GM19193 (cell line): ENCODE data around the gene MAN1C1.

Source experiments
- POLR2A ChIP-seq: IDR thresholded peaks from 4 replicates; pipeline ENCODE4 v1.6.1; 2011; ENCODE audit not compliant: insufficient read depth, insufficient read length; ENCODE audit errors: extremely low read depth

The MAN1C1 gene

DNA sequence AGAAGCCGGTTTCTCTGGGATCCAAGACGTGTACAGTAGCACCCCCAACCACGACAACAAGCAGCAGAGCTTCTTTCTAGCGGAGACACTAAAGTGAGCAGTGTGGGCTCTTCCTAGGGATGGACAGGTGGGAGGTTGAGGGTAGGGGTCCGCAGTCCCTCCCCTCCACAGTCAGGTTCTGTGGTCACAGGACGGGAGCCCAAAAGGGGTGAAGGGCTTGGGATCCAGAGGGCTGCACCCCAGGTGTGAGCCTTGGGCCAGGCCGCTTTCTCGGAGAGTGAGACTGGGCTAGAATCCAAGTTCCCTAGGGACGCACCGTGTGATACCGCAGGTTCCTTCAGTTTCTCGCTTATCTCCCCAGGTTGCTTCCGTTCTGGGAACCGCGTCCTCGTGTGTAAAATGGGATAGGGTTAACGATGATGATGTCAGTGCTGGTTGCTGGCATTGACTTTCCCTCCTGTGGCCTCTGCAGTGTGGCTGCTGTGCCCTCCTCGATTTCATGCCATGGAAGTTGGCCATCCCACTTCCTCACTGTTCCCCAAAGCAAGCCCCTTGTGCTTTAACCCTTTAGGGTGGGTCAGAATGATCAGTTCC lies 166.1 kb downstream of the MAN1C1 start:
- TF ChIP-seq POLR2A = no peak

DNA sequence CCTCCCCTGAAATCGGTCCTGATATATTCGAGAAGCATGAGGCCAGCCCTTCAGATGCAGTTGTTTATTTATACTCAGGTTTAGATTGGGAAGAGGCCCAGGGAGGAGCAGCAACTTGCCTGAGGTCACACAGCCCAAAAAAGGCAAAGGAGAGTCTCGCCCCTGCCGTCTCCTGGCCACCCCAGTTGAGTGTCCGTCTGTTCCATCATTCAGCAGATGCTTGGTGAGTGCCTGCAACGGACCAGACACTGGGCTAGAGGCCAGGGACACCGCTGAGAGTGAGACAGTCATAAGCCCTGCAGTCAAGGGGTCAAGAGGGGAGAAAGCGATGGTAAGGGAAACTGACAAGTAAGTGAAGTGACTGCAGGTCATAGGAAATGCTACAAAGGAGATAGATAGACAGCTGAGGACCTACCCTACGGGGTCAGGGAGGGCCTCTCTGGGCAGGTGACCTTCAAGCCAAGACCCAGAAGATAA lies 168.0 kb downstream of the MAN1C1 start:
- no peak for TF ChIP-seq POLR2A

DNA sequence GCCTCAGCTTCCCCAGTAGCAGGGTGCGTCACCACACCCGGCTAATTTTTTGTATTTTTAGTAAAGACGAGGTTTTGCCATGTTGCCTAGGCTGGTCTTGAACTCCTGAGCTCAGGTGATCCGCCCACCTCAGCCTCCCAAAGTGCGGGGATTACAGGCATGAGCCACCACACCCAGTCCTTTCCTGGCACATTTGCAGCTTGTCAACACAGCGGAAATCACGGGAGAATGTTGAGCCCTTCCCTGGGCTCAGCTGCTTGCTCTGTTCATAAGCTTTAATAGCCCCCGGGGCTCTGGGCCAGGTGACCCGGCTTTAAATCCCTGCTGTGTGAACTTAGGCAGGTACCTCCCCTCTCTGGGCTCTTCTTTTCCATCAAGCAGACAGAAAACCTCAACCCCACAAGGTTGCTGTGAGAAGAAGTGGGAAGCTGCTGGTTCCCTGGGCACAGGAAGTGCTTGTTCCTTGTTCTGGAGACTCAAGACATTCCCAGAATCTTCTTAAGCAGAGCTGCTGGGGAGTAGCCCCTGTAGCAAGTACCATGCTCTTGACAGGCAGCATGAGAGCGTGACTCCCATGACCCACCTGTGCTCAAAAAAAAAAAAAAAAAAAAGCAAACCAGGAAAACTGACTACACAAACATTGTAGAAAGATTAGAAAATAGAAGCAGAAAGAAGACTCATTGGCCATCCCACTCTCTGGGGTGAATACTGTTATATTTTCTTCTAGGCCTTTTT lies 168.9 kb downstream of the MAN1C1 start:
- TF ChIP-seq POLR2A = no peak

- no peak for TF ChIP-seq POLR2A
Measured at GRCh38 chr1:25786887-25787759, 170.5 kb downstream of the MAN1C1 start.

GRCh38 chr1:25787760-25788166 lies 171.2 kb downstream of the MAN1C1 start:
- TF ChIP-seq POLR2A = no peak

DNA sequence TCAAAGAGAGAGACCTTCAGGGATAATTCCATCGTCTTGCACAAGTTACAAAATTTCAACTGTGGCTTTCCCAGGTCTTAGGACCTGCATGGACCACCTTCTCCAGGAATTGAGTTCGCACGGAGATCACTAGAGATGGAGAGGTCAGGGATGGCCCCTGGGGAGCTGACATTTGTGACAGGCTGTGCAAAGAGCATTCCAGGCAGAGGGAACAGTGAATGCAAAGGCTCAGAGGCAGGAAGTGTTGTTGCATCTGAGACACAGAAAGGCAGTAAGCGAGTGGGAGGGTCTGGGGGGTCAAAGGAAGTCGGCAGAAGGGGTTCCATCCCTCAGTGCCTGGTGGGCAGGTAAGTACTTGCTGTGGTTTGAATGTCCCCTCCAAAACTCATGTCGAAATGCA lies 173.9 kb downstream of the MAN1C1 start:
- TF ChIP-seq POLR2A = no peak

DNA sequence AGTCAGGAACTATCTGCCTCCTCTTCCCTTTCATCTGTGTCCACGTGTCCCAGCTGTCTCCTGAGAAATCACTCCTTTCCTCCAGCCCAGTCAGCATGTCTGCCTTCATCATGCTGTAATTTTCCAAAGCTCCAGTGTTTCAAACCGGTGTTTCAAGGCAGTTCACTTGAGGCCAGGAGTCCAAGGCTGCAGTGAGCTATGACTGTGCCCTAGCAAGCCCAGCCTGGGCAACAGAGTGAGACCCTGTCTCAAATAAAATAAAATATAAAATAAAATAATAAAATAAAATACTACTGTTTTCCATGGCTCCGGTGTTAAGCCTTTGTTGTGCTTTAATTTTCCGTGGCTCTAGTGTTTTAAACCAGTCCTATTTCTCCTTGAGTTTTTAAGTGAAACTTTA lies 175.5 kb downstream of the MAN1C1 start:
- no peak for TF ChIP-seq POLR2A

GRCh38 chr1:25793585-25794170 lies 177.1 kb downstream of the MAN1C1 start:
- no peak for TF ChIP-seq POLR2A

DNA sequence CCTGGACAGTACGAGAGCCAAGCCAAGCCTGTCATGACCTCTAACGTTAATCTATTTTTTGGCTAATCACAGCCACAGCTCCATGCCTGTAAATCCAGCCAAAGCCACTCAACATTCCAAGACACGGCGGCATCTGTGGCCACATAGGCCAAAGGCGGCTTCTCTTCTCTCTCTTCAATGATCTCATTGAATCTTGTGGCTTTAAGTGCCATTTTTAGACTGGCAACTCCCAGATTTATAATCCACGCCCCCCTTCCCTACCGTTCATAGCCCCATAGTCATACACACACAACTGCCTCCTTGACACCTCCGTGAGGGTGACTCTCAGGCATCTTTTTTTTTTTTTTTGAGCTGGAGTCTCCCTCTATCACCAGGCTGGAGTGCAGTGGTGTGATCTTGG lies 177.7 kb downstream of the MAN1C1 start:
- no peak for TF ChIP-seq POLR2A

- no peak for TF ChIP-seq POLR2A
Measured at GRCh38 chr1:25795211-25795610, 178.6 kb downstream of the MAN1C1 start.

GRCh38 chr1:25795946-25796810 lies 179.6 kb downstream of the MAN1C1 start:
- TF ChIP-seq POLR2A = no peak

GRCh38 chr1:25796811-25797458 lies 180.3 kb downstream of the MAN1C1 start:
- no peak for TF ChIP-seq POLR2A

- no peak for TF ChIP-seq POLR2A
Measured at GRCh38 chr1:25797939-25798338, 181.3 kb downstream of the MAN1C1 start.
